ENCODE results near the gene OR10A6. TPM values are rescaled to one million over a fixed set of nuclear protein-coding genes. Genes with fewer than 3 reads are reported as not detected.

Gene OR10A6
- total RNA-seq, 1 donor from 2014 or later = not detected

GRCh38 chr11:7905549-7905948 lies 25.5 kb downstream of the OR10A6 start:
- Histone ChIP-seq H3K4me1 (peaks cover 7% of the 10 kb centered on the region), H3K4me3 (peak overlapping the region; percentile 31), H3K36me3 (no peaks in the 10 kb centered on the region), H3K27ac (peak overlapping the region; percentile 67), H3K9me3 (no peaks in the 10 kb centered on the region), H3K27me3 (ENCODE audit: low read depth) (no peaks in the 10 kb centered on the region)
- DNase-seq (no peak), ATAC-seq (peak; percentile 46 to 81)
- intact Hi-C loops (cut with DNase I) = no loop called here
- no peak for TF ChIP-seq CTCF (IDR thresholded peaks at IDR 0.05)

- intact Hi-C loops (cut with DNase I) = no loop called here
- H3K4me3 ChIP-seq = peak overlapping the region; percentile 31
- H3K4me1 ChIP-seq = peaks cover 7% of the 10 kb centered on the region
- DNase-seq = no peak
- TF ChIP-seq CTCF (IDR thresholded peaks at IDR 0.05) = no peak
- no peaks in the 10 kb centered on the region for H3K36me3 ChIP-seq
- H3K27me3 ChIP-seq (ENCODE audit: low read depth) = no peaks in the 10 kb centered on the region
- peak in 1 of 2 donors; percentile 46 for ATAC-seq
- H3K9me3 ChIP-seq = no peaks in the 10 kb centered on the region
- peak overlapping the region; percentile 67 for H3K27ac ChIP-seq
Measured at GRCh38 chr11:7904917-7905316, 26.2 kb downstream of the OR10A6 start.

GRCh38 chr11:7903940-7904339 lies 27.1 kb downstream of the OR10A6 start:
- peaks cover 7% of the 10 kb centered on the region for H3K4me1 ChIP-seq
- H3K36me3 ChIP-seq = no peaks in the 10 kb centered on the region
- no peak overlapping the region for H3K27ac ChIP-seq
- no peak for ATAC-seq
- H3K27me3 ChIP-seq (ENCODE audit: low read depth) = no peaks in the 10 kb centered on the region
- intact Hi-C loops (cut with DNase I) = no loop called here
- no peak for DNase-seq
- no peaks in the 10 kb centered on the region for H3K9me3 ChIP-seq
- no peak for TF ChIP-seq CTCF (IDR thresholded peaks at IDR 0.05)
- H3K4me3 ChIP-seq = peak overlapping the region; percentile 31

GRCh38 chr11:7901319-7901854 lies 29.7 kb downstream of the OR10A6 start:
- intact Hi-C loops (cut with DNase I) = no loop called here
- Histone ChIP-seq H3K27me3 (ENCODE audit: low read depth) (no peaks in the 10 kb centered on the region), H3K36me3 (no peaks in the 10 kb centered on the region), H3K4me1 (peaks cover under 1% of the 10 kb centered on the region), H3K27ac (no peak overlapping the region), H3K9me3 (no peaks in the 10 kb centered on the region), H3K4me3 (no peak overlapping the region)
- no peak for DNase-seq
- no peak for ATAC-seq
- no peak for TF ChIP-seq CTCF (IDR thresholded peaks at IDR 0.05)

- no peak overlapping the region for H3K4me3 ChIP-seq
- H3K9me3 ChIP-seq = no peaks in the 10 kb centered on the region
- no peaks in the 10 kb centered on the region for H3K4me1 ChIP-seq
- H3K36me3 ChIP-seq = no peaks in the 10 kb centered on the region
- no peak for TF ChIP-seq CTCF (IDR thresholded peaks at IDR 0.05)
- no peaks in the 10 kb centered on the region for H3K27me3 ChIP-seq (ENCODE audit: low read depth)
- ATAC-seq = no peak
- H3K27ac ChIP-seq = no peak overlapping the region
- DNase-seq = no peak
- intact Hi-C loops (cut with DNase I) = no loop called here
Measured at GRCh38 chr11:7900686-7901085, 30.4 kb downstream of the OR10A6 start.
